GM12892 (cell line): Measurements from ENCODE around the gene ANKRD17.

Experiments used
- POLR2A ChIP-seq: IDR thresholded peaks from 2 replicates; pipeline ENCODE4 v1.6.1; 2011; ENCODE audit warnings: low read depth, low read length, control low read depth
- POLR2AphosphoS5 ChIP-seq: IDR thresholded peaks from 2 replicates; pipeline ENCODE4 v1.6.1; 2011; ENCODE audit warnings: low read depth, low read length, control low read depth

- TF ChIP-seq POLR2AphosphoS5: no peak
- no peak for TF ChIP-seq POLR2A
Observed at GRCh38 chr4:73055241-73055897, 203.2 kb downstream of the ANKRD17 start.
